GM23338 (cell line): ENCODE results near the gene CPNE5. TPM values are rescaled to one million over a fixed set of nuclear protein-coding genes. Genes with fewer than 3 reads are reported as not detected.

Experiments used
- ATAC-seq: fragments of 200-7000 bp; cut with Tn5 transposase; 3 replicates; pipeline ENCODE4 v1.9.1; 2020
- DNase-seq: peaks from one replicate; pipeline ENCODE4 v3.0.0-alpha.2; 2015; ENCODE audit warnings: low spot score
- H2AFZ ChIP-seq: fragments of 200-600 bp; sonication (generic); 2 replicates; pipeline ENCODE4 v1.8.0; 2016; ENCODE audit warnings: antibody characterized with exemption, mild to moderate bottlenecking, moderate library complexity
- H3F3A ChIP-seq: fragments of 200-600 bp; sonication (generic); replicated peaks from 2 replicates; pipeline ENCODE4 v1.8.0; 2017; ENCODE audit warnings: antibody characterized with exemption, mixed run types, low read depth
- H3K27ac ChIP-seq: fragments of 200-600 bp; sonication (generic); 2 replicates; pipeline ENCODE4 v1.6.1; 2016; ENCODE audit warnings: low read depth
- H3K27me3 ChIP-seq: fragments of 200-600 bp; sonication (generic); 2 replicates; pipeline ENCODE4 v1.8.0; 2016; ENCODE audit warnings: mild to moderate bottlenecking, mixed run types, moderate library complexity; ENCODE audit not compliant: insufficient read depth
- H3K36me3 ChIP-seq: fragments of 200-600 bp; sonication (generic); 2 replicates; pipeline ENCODE4 v1.8.0; 2016; ENCODE audit warnings: mild to moderate bottlenecking; ENCODE audit not compliant: insufficient read depth
- H3K4me1 ChIP-seq: fragments of 200-600 bp; sonication (generic); 2 replicates; pipeline ENCODE4 v1.8.0; 2016; ENCODE audit warnings: mild to moderate bottlenecking, moderate library complexity; ENCODE audit not compliant: insufficient read depth
- H3K4me2 ChIP-seq: fragments of 200-600 bp; sonication (generic); 2 replicates; pipeline ENCODE4 v1.7.1; 2017; ENCODE audit warnings: mixed run types
- H3K4me3 ChIP-seq: fragments of 200-600 bp; sonication (generic); 2 replicates; pipeline ENCODE4 v1.6.1; 2016; ENCODE audit warnings: mixed run types
- H3K79me2 ChIP-seq: fragments of 200-600 bp; sonication (generic); replicated peaks from 2 replicates; pipeline ENCODE4 v1.8.0; 2017; ENCODE audit warnings: mild to moderate bottlenecking; ENCODE audit not compliant: insufficient read depth
- H3K9me2 ChIP-seq: fragments of 200-600 bp; sonication (generic); 2 replicates; pipeline ENCODE4 v1.8.0; 2017; ENCODE audit not compliant: insufficient read depth
- H4K20me1 ChIP-seq: fragments of 200-600 bp; sonication (generic); replicated peaks from 2 replicates; pipeline ENCODE4 v1.8.0; 2017; ENCODE audit warnings: mild to moderate bottlenecking; ENCODE audit not compliant: insufficient read depth
- H3K27ac Mint-ChIP-seq: 2 replicates; pipeline ENCODE4 v1.8.0; 2020; ENCODE audit warnings: inconsistent platforms, mild to moderate bottlenecking, moderate library complexity, mixed read lengths
- H3K27me3 Mint-ChIP-seq: 3 replicates; pipeline ENCODE4 v1.8.0; 2022; ENCODE audit warnings: low read depth, mild to moderate bottlenecking, moderate library complexity, mixed read lengths, inconsistent platforms; ENCODE audit not compliant: insufficient read depth, poor library complexity
- H3K36me3 Mint-ChIP-seq: 3 replicates; pipeline ENCODE4 v1.8.0; 2021; ENCODE audit warnings: low read depth, mild to moderate bottlenecking, inconsistent platforms, moderate library complexity, mixed read lengths
- H3K4me1 Mint-ChIP-seq: 3 replicates; pipeline ENCODE4 v1.8.0; 2020; ENCODE audit warnings: mild to moderate bottlenecking, inconsistent platforms, mixed read lengths
- H3K4me3 Mint-ChIP-seq: 3 replicates; pipeline ENCODE4 v1.8.0; 2021; ENCODE audit warnings: moderate library complexity, mild to moderate bottlenecking, inconsistent platforms, mixed read lengths
- H3K9me3 Mint-ChIP-seq: 3 replicates; pipeline ENCODE4 v1.8.0; 2020; ENCODE audit warnings: moderate library complexity, mild to moderate bottlenecking, inconsistent platforms, mixed read lengths
- CREB1 ChIP-seq: fragments of 250-450 bp; sonication (Bioruptor Pico); IDR thresholded peaks from 2 replicates; pipeline ENCODE4 v1.5.0; 2020; ENCODE audit warnings: low read depth, mild to moderate bottlenecking, moderate library complexity
- CTCF ChIP-seq, 2 experiments: fragments of 200-600 bp in 1 of 2; sonication (generic) in 1 of 2; conservative IDR thresholded peaks; 2 replicates each; pipeline versions ENCODE4 v1.5.1 to v1.6.1; 2016 to 2017; ENCODE audit warnings: antibody characterized with exemption in 2 of 2, low read depth in 2 of 2, mild to moderate bottlenecking in 2 of 2, moderate library complexity in 1 of 2
- JUNB ChIP-seq: IDR thresholded peaks from one replicate; pipeline ENCODE4 v1.6.1; 2016; ENCODE audit warnings: antibody characterized with exemption; ENCODE audit not compliant: unreplicated experiment
- NANOG ChIP-seq: IDR thresholded peaks from 2 replicates; pipeline ENCODE4 v1.6.1; 2016; ENCODE audit warnings: antibody characterized with exemption, borderline replicate concordance
- POLR2AphosphoS5 ChIP-seq: IDR thresholded peaks from 2 replicates; pipeline ENCODE4 v1.6.1; 2016; ENCODE audit warnings: antibody characterized with exemption, low read depth
- REST ChIP-seq: IDR thresholded peaks from one replicate; pipeline ENCODE4 v1.6.1; 2018; ENCODE audit warnings: antibody characterized with exemption; ENCODE audit not compliant: unreplicated experiment
- STAT1 ChIP-seq: IDR thresholded peaks from one replicate; pipeline ENCODE4 v1.6.1; 2016; ENCODE audit warnings: antibody characterized with exemption; ENCODE audit not compliant: unreplicated experiment
- ZNF114 ChIP-seq: fragments of 250-450 bp; sonication (Bioruptor Pico); IDR thresholded peaks from 2 replicates; pipeline ENCODE4 v1.5.0; 2020; ENCODE audit warnings: mild to moderate bottlenecking, moderate library complexity
- ZNF331 ChIP-seq: fragments of 250-450 bp; sonication (Bioruptor Pico); IDR thresholded peaks from 2 replicates; pipeline ENCODE4 v1.5.0; 2020; ENCODE audit warnings: low read depth, mild to moderate bottlenecking, moderate library complexity
- ZNF462 ChIP-seq: fragments of 250-450 bp; sonication (Bioruptor Pico); IDR thresholded peaks from 2 replicates; pipeline ENCODE4 v1.5.0; 2020; ENCODE audit warnings: mild to moderate bottlenecking, moderate library complexity
- polyA plus RNA-seq: library from polyadenylated mRNA; unstranded; fragments of >200 nt; fragmentation: Nextera tagmentation; extraction: Ambion mirVana; gene quantifications from 2 replicates; pipeline ENCODE4 v1.2.1, GENCODE V29; 2016
- total RNA-seq: library from RNA; depleted of rRNA; stranded (reverse); fragments of >200 nt; shearing (Covaris generic); gene quantifications from 2 replicates; pipeline ENCODE4 v1.2.3, GENCODE V29; 2014

Gene CPNE5
- total and polyA plus RNA-seq, 2 experiments from 2014 or later = 0.14 to 0.42 TPM

GRCh38 chr6:36800223-36801076 is 38.8 kb downstream of the CPNE5 start:
- Histone ChIP-seq H3K36me3 (no peaks in the 10 kb centered on the region), H3K27ac (no peak overlapping the region), H3K9me2 (no peaks in the 10 kb centered on the region), H3F3A (no peaks in the 10 kb centered on the region), H3K27me3 (no peaks in the 10 kb centered on the region), H3K4me1 (peaks cover 18% of the 10 kb centered on the region), H3K79me2 (no peaks in the 10 kb centered on the region), H2AFZ (no peak overlapping the region), H3K4me2 (no peak overlapping the region), H3K4me3 (no peak overlapping the region), H4K20me1 (no peaks in the 10 kb centered on the region)
- Mint-ChIP-seq H3K27me3 (peaks cover 9% of the 10 kb centered on the region), H3K4me3 (no peak overlapping the region), H3K9me3 (no peaks in the 10 kb centered on the region), H3K36me3 (no peaks in the 10 kb centered on the region), H3K4me1 (peaks cover 29% of the 10 kb centered on the region), H3K27ac (no peak overlapping the region)
- DNase-seq (no peak), ATAC-seq (no peak)
- TF ChIP-seq JUNB (no peak), ZNF114 (CRISPR knock-in tag) (no peak), ZNF331 (CRISPR knock-in tag) (no peak), NANOG (no peak), REST (no peak), CTCF (conservative IDR thresholded peaks at IDR 0.05; ENCODE audit: low read depth in 2 of 2) (no peak), ZNF462 (no peak), STAT1 (no peak), POLR2AphosphoS5 (no peak), CREB1 (no peak)
